Measurements from ENCODE around the gene FAM210B.

- TF ChIP-seq CTCF (IDR thresholded peaks at IDR 0.05) (no peak), REST (IDR thresholded peaks at IDR 0.05) (no peak), MAZ (IDR thresholded peaks at IDR 0.05; ENCODE audit: borderline replicate concordance, low read depth, low read length) (no peak), POLR2A (IDR thresholded peaks at IDR 0.05; ENCODE audit: low read length) (no peak)
Measured at GRCh38 chr20:56372850-56373249, 14.1 kb downstream of the FAM210B start.
